Progenitor cell of endocrine pancreas (in vitro differentiated cells): ENCODE measurements around the gene SRSF8. TPM values are rescaled to one million over a fixed set of nuclear protein-coding genes. Genes with fewer than 3 reads are reported as not detected.

ENCODE experiments used
- DNase-seq: peaks from one replicate; pipeline ENCODE4 v3.0.0; 2021; ENCODE audit warnings: low spot score; ENCODE audit not compliant: unreplicated experiment
- H3K27ac Mint-ChIP-seq: 2 replicates; pipeline ENCODE4 v1.8.0; 2021; ENCODE audit warnings: mild to moderate bottlenecking, moderate library complexity, mixed read lengths
- H3K27me3 Mint-ChIP-seq: 2 replicates; pipeline ENCODE4 v1.8.0; 2021; ENCODE audit warnings: mixed read lengths
- H3K36me3 Mint-ChIP-seq: 2 replicates; pipeline ENCODE4 v1.8.0; 2022; ENCODE audit warnings: mixed read lengths; ENCODE audit not compliant: insufficient read depth
- H3K4me1 Mint-ChIP-seq: 2 replicates; pipeline ENCODE4 v1.8.0; 2021; ENCODE audit warnings: low read depth, mixed read lengths
- H3K4me3 Mint-ChIP-seq: 2 replicates; pipeline ENCODE4 v1.8.0; 2021; ENCODE audit warnings: low read depth, mild to moderate bottlenecking, moderate library complexity, mixed read lengths
- H3K9me3 Mint-ChIP-seq: 2 replicates; pipeline ENCODE4 v1.8.0; 2021; ENCODE audit warnings: low read depth, mixed read lengths
- total RNA-seq: library from RNA; stranded (reverse); gene quantifications from 2 replicates; pipeline ENCODE4 v1.2.1, GENCODE V29; 2021
- TF ChIP-seq, protein P1 (sequence below): fragments of 200-600 bp; sonication (generic); IDR thresholded peaks from one replicate; pipeline ENCODE4 v1.5.0; 2021; ENCODE audit warnings: antibody characterized with exemption, mild to moderate bottlenecking; ENCODE audit not compliant: unreplicated experiment

Gene SRSF8
- total RNA-seq, 1 donor from 2014 or later: 43.4 TPM

- H3K9me3 Mint-ChIP-seq: no peaks in the 10 kb centered on the region
- H3K27ac Mint-ChIP-seq: no peak overlapping the region
- no peak for DNase-seq
- H3K4me1 Mint-ChIP-seq: peaks cover 9% of the 10 kb centered on the region
- no peak overlapping the region for H3K4me3 Mint-ChIP-seq
- TF ChIP-seq, protein P1, sequence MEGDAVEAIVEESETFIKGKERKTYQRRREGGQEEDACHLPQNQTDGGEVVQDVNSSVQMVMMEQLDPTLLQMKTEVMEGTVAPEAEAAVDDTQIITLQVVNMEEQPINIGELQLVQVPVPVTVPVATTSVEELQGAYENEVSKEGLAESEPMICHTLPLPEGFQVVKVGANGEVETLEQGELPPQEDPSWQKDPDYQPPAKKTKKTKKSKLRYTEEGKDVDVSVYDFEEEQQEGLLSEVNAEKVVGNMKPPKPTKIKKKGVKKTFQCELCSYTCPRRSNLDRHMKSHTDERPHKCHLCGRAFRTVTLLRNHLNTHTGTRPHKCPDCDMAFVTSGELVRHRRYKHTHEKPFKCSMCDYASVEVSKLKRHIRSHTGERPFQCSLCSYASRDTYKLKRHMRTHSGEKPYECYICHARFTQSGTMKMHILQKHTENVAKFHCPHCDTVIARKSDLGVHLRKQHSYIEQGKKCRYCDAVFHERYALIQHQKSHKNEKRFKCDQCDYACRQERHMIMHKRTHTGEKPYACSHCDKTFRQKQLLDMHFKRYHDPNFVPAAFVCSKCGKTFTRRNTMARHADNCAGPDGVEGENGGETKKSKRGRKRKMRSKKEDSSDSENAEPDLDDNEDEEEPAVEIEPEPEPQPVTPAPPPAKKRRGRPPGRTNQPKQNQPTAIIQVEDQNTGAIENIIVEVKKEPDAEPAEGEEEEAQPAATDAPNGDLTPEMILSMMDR: no peak
- H3K27me3 Mint-ChIP-seq: peaks cover 10% of the 10 kb centered on the region
- no peaks in the 10 kb centered on the region for H3K36me3 Mint-ChIP-seq
These were observed 36.0 kb downstream of the SRSF8 start for GRCh38 chr11:95102733-95103132.

DNA sequence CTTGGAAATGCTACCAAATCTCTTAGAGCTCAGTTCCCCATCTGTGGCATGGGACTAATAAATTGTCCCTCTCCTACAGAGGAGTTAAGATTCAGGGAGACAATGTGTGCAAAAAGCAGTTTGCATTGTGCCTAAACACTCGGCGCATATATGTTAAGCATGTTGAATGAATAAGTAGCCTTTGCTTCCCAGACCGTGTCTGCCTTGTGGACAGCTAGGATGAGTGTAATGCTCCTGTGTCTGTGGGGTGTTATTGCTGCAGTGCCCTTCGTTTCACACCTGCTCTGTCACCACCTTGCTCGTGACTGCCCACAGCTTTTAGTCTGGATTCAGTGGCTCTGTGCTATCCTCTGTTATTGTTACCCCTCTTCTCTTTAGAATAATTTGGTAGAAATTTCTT, 37.0 kb downstream of the SRSF8 start:
- no peaks in the 10 kb centered on the region for H3K36me3 Mint-ChIP-seq
- peaks cover 5% of the 10 kb centered on the region for H3K27me3 Mint-ChIP-seq
- DNase-seq: no peak
- no peak overlapping the region for H3K4me3 Mint-ChIP-seq
- no peaks in the 10 kb centered on the region for H3K9me3 Mint-ChIP-seq
- H3K4me1 Mint-ChIP-seq: peaks cover 12% of the 10 kb centered on the region
- TF ChIP-seq, protein P1: no peak
- peak overlapping the region; percentile 56 for H3K27ac Mint-ChIP-seq

DNA sequence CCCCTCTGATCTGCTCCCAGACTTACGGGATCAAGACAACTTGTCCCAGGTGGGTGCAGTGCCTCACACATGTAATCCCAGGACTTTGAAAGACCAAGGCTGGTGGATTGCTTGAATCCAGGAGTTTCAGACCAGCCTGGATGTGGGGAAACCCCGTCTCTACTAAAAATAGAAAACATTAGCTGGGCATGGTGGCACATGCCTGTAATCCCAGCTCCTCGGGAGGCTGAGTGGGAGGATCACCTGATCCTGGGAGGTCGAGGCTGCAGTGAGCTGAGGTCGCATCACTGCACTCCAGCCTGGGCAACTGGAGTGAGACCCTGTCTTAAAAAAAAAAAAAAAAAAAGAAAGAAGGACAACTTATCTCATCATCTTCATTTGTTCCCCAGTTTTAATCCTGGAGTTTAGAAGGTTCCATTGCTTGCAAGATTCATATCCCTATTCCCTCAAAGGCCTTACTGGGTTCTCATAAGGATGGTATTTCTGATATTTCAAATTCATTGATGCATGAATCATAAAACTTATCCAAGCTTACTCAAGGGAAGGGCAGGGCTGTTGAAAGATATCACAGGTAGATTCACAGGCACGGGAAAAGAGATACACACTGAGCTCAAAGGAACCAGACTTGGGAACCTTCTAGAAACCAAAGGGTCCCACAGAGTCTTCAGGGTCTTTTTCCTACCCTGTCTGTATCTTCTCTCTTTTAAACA, 37.6 kb downstream of the SRSF8 start:
- H3K9me3 Mint-ChIP-seq: no peaks in the 10 kb centered on the region
- TF ChIP-seq, protein P1: no peak
- no peaks in the 10 kb centered on the region for H3K36me3 Mint-ChIP-seq
- peaks cover 12% of the 10 kb centered on the region for H3K4me1 Mint-ChIP-seq
- peak overlapping the region; percentile 56 for H3K27ac Mint-ChIP-seq
- H3K27me3 Mint-ChIP-seq: peaks cover under 1% of the 10 kb centered on the region
- H3K4me3 Mint-ChIP-seq: no peak overlapping the region
- DNase-seq: no peak

DNA sequence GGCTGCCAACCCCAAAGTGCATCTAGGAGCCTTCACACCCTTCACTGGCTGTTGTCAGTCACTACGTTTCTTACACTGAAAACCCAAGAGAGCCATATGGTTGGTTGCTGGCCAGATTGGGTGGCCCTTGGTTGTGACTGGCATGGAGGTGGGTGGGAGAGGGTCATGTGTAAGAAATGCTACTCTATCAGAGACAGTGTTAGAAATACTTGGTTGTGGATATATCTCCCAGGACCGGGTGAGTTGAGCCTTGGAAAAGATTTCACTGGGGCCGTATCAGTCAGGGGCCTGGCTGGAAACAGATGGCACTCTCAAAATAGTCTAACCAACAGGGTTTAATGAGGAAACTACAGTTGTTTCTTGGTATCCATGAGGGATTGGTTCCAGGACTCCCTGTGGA, 38.1 kb downstream of the SRSF8 start:
- H3K4me3 Mint-ChIP-seq: no peak overlapping the region
- no peak for DNase-seq
- H3K27me3 Mint-ChIP-seq: no peaks in the 10 kb centered on the region
- H3K27ac Mint-ChIP-seq: no peak overlapping the region
- TF ChIP-seq, protein P1: no peak
- H3K4me1 Mint-ChIP-seq: peaks cover 12% of the 10 kb centered on the region
- no peaks in the 10 kb centered on the region for H3K9me3 Mint-ChIP-seq
- no peaks in the 10 kb centered on the region for H3K36me3 Mint-ChIP-seq

DNA sequence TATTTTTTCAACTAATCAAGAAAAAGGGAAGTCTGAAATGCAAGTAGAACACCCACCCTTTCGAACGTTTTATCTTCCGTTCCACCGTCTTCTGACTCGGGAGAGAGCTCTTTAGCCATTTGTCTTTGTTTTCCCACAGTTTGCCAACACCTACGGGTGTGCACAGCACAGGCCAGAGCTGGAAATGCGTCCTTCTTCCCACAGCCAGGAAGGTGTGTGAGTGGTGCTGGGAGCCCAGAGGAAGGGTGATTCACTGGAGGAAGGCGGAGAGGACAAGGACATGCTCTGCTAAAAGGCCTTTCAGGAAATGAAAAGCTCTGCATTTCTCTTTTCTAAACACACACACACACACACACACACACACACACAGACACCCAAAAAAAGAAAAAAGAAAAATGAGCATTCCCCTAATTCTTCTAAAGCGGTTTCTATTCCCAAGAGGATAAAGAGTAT, 41.5 kb downstream of the SRSF8 start:
- no peak for DNase-seq
- TF ChIP-seq, protein P1: no peak
- Mint-ChIP-seq H3K4me1 (peaks cover 12% of the 10 kb centered on the region), H3K27me3 (peaks cover 6% of the 10 kb centered on the region), H3K36me3 (no peaks in the 10 kb centered on the region), H3K4me3 (no peak overlapping the region), H3K9me3 (no peaks in the 10 kb centered on the region), H3K27ac (no peak overlapping the region)
